ENCODE data around the gene CFD.

Gene CFD

GRCh38 chr19:911197-912033, 52.0 kb downstream of the CFD start:
- DNase-seq = no peak

DNA sequence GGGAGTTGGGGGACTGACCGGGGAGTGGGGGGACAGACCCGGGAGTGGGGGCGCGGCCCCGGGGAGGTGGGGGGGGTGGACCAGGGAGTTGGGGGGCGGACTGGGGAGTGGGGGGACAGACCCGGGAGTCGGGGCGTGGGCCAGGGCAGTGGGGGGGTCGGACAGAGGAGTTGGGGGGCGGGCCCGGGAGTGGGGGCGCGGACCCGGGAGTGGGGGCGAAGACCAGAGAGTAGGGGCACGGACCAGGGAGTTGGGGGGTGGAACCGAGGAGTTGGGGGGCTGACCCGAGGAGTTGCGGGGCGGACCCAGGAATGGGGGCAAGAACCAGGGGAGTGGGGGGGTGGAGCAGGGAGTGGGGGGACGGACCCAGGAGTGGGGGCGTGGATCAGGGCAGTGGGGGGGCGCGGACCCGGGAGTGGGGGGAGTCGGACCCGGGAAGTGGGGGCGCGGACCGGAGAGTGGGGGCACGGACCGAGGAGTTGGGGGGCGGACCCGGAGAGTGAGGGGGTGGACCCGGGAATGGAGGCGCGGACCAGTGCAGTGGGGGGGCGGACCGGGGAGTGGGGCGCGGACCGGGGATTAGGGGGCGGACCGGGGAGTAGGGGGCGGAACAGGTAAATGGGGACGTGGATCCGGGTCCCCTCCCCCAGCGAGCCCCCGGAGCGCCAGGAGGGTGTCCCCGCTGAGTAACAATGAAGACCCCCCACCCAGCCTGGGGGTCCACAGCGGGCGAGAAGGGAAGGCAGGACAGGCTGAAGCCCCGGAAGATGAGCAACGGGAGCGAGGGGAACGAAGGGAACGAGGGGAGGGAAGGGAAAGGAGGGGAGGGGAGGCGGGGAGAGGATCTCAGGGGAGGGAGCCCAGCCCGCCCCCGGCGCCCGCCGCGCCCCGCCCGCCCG, 53.0 kb downstream of the CFD start:
- DNase-seq = peak; percentile 34
